H1 (cell line): ENCODE results near the gene PSMD3. TPM values are rescaled to one million over a fixed set of nuclear protein-coding genes. Genes with fewer than 3 reads are reported as not detected.

Source experiments
- CTCF ChIA-PET: fragments of 300-600 bp; sonication (Branson Sonifier 250); formaldehyde crosslinking; loops from one replicate; lab custom pipeline; 2021; ENCODE audit not compliant: partially characterized antibody; lab: Charles Lee
- POLR2A ChIA-PET: fragments of 300-600 bp; sonication (Branson Sonifier 250); formaldehyde crosslinking; loops from one replicate; lab custom pipeline; 2021; ENCODE audit warnings: inconsistent platforms; ENCODE audit not compliant: partially characterized antibody; lab: Charles Lee
- DNase-seq, 2 experiments: peaks; one replicate each; pipeline versions ENCODE4 v3.0.0 to v3.0.0-alpha.2; 2010 to 2022; ENCODE audit warnings: low spot score in 2 of 2, low read depth in 1 of 2, mixed read lengths in 1 of 2
- FAIRE-seq: peaks from 2 replicates; lab custom pipeline; 2011; peaks lifted over from hg19 to GRCh38; lab: Jason Lieb, UNC
- H2AFZ ChIP-seq: 2 replicates; pipeline ENCODE4 v1.8.1; 2012; ENCODE audit warnings: low read length, inconsistent platforms
- H2AK5ac ChIP-seq: 2 replicates; pipeline ENCODE4 v1.6.1; 2013; ENCODE audit warnings: low read depth, low read length
- H2BK120ac ChIP-seq: replicated peaks from 2 replicates; pipeline ENCODE3; 2013; ENCODE audit warnings: low read depth, low read length, inconsistent platforms
- H2BK12ac ChIP-seq: 2 replicates; pipeline ENCODE4 v1.6.1; 2013; ENCODE audit warnings: low read depth, low read length
- H2BK15ac ChIP-seq: 2 replicates; pipeline ENCODE4 v1.6.1; 2013; ENCODE audit warnings: low read length
- H2BK20ac ChIP-seq: 2 replicates; pipeline ENCODE4 v1.6.1; 2013; ENCODE audit warnings: low read length
- H2BK5ac ChIP-seq: 2 replicates; pipeline ENCODE4 v1.6.1; 2013; ENCODE audit warnings: low read depth, low read length
- H3K14ac ChIP-seq: 2 replicates; pipeline ENCODE4 v1.6.1; 2013; ENCODE audit warnings: inconsistent platforms; ENCODE audit not compliant: insufficient read length
- H3K18ac ChIP-seq: 2 replicates; pipeline ENCODE4 v1.6.1; 2013; ENCODE audit warnings: low read length; ENCODE audit errors: extremely low read depth
- H3K23ac ChIP-seq: 2 replicates; pipeline ENCODE4 v1.6.1; 2013; ENCODE audit warnings: inconsistent platforms; ENCODE audit not compliant: insufficient read length
- H3K23me2 ChIP-seq: 2 replicates; pipeline ENCODE4 v1.6.1; 2013; ENCODE audit warnings: low read depth, low read length
- H3K27ac ChIP-seq: 2 replicates; pipeline ENCODE4 v1.6.1; 2011; ENCODE audit warnings: low read depth, low read length, inconsistent platforms
- H3K27me3 ChIP-seq, 4 experiments: replicated peaks in 1 of 4; 1 replicate in 1 of 4; 2 replicates in 3 of 4; pipeline versions ENCODE4 v1.6.1 to v1.8.1; 2011 to 2013; ENCODE audit warnings: low read length in 3 of 4, mild to moderate bottlenecking in 3 of 4, inconsistent platforms in 2 of 4, mixed read lengths in 2 of 4, moderate library complexity in 1 of 4; ENCODE audit not compliant: control insufficient read depth in 3 of 4, insufficient read depth in 3 of 4; ENCODE audit errors: extremely low read depth in 1 of 4
- H3K36me3 ChIP-seq, 4 experiments: 2 replicates each; pipeline versions ENCODE4 v1.6.1 to v1.8.1; 2011 to 2013; ENCODE audit warnings: mild to moderate bottlenecking in 4 of 4, low read length in 3 of 4, moderate library complexity in 2 of 4, control low read depth in 1 of 4, inconsistent platforms in 1 of 4; ENCODE audit not compliant: insufficient read depth in 4 of 4, control insufficient read depth in 2 of 4
- H3K4ac ChIP-seq: replicated peaks from 2 replicates; pipeline ENCODE3; 2013; ENCODE audit warnings: low read length, low read depth, mixed read lengths, inconsistent platforms; ENCODE audit not compliant: insufficient read length
- H3K4me1 ChIP-seq, 4 experiments: replicated peaks in 1 of 4; 1 replicate in 1 of 4; 2 replicates in 3 of 4; pipeline versions ENCODE4 v1.6.1 to v1.8.1; 2011 to 2013; ENCODE audit warnings: low read length in 3 of 4, inconsistent platforms in 2 of 4, mixed read lengths in 1 of 4; ENCODE audit not compliant: insufficient read depth in 4 of 4, control insufficient read depth in 3 of 4
- H3K4me2 ChIP-seq, 2 experiments: 2 replicates each; pipeline versions ENCODE4 v1.6.1 to v1.8.1; 2011 to 2013; ENCODE audit warnings: low read depth in 2 of 2, low read length in 2 of 2, control low read depth in 1 of 2, inconsistent platforms in 1 of 2, mild to moderate bottlenecking in 1 of 2; ENCODE audit not compliant: insufficient read depth in 1 of 2
- H3K4me3 ChIP-seq, 4 experiments: fragments of 200-600, 300-600 bp in 1 of 4; sonication (generic), shearing (Covaris generic), sonication (Bioruptor Twin) in 1 of 4; 2 replicates each; pipeline versions ENCODE4 v1.5.1 to v1.8.1; 2011 to 2016; ENCODE audit warnings: low read length in 4 of 4, low read depth in 3 of 4, control low read depth in 2 of 4, inconsistent platforms in 2 of 4, mild to moderate bottlenecking in 2 of 4, mixed read lengths in 1 of 4, moderate library complexity in 1 of 4; ENCODE audit not compliant: insufficient read depth in 2 of 4; ENCODE audit errors: extremely low read depth in 1 of 4
- H3K56ac ChIP-seq: replicated peaks from 2 replicates; pipeline ENCODE3; 2013; ENCODE audit warnings: low read depth, mild to moderate bottlenecking, mixed read lengths, low read length, inconsistent platforms; ENCODE audit not compliant: insufficient read length
- H3K79me1 ChIP-seq: 2 replicates; pipeline ENCODE4 v1.6.1; 2013; ENCODE audit warnings: low read depth, low read length, control low read depth
- H3K79me2 ChIP-seq, 2 experiments: 2 replicates each; pipeline versions ENCODE4 v1.6.1 to v1.8.1; 2012 to 2013; ENCODE audit warnings: low read length in 2 of 2, mild to moderate bottlenecking in 2 of 2, inconsistent platforms in 1 of 2; ENCODE audit not compliant: insufficient read depth in 2 of 2, control insufficient read depth in 1 of 2
- H3K9ac ChIP-seq, 4 experiments: replicated peaks in 1 of 4; 1 replicate in 1 of 4; 2 replicates in 3 of 4; pipeline versions ENCODE4 v1.6.1 to v1.8.1; 2011 to 2013; ENCODE audit warnings: low read depth in 3 of 4, low read length in 3 of 4, control low read depth in 2 of 4, mild to moderate bottlenecking in 2 of 4, moderate library complexity in 2 of 4, inconsistent platforms in 1 of 4; ENCODE audit errors: extremely low read depth in 1 of 4
- H3K9me3 ChIP-seq, 2 experiments: 2 replicates each; pipeline versions ENCODE4 v1.6.1 to v1.8.1; 2012 to 2013; ENCODE audit warnings: mild to moderate bottlenecking in 2 of 2, moderate library complexity in 2 of 2, control low read depth in 1 of 2, inconsistent platforms in 1 of 2, low read depth in 1 of 2, low read length in 1 of 2, mixed read lengths in 1 of 2; ENCODE audit not compliant: insufficient read depth in 2 of 2
- H4K20me1 ChIP-seq, 2 experiments: replicated peaks in 1 of 2; 2 replicates each; pipeline versions ENCODE3 to v1.8.1; 2011 to 2013; ENCODE audit warnings: inconsistent platforms in 2 of 2, low read length in 2 of 2, mild to moderate bottlenecking in 1 of 2; ENCODE audit not compliant: insufficient read depth in 2 of 2, control insufficient read depth in 1 of 2
- H4K5ac ChIP-seq: 2 replicates; pipeline ENCODE4 v1.6.1; 2013; ENCODE audit warnings: low read length, low read depth, mixed read lengths, inconsistent platforms; ENCODE audit not compliant: insufficient read length
- H4K8ac ChIP-seq: 2 replicates; pipeline ENCODE4 v1.8.0; 2013; ENCODE audit warnings: mild to moderate bottlenecking, moderate library complexity, low read length, inconsistent platforms; ENCODE audit not compliant: insufficient read depth; ENCODE audit errors: extremely low read depth
- H4K91ac ChIP-seq: replicated peaks from 2 replicates; pipeline ENCODE3; 2013; ENCODE audit warnings: low read length, mixed read lengths, inconsistent platforms; ENCODE audit not compliant: insufficient read length
- KDM5A ChIP-seq: fragments of 200-600 bp; IDR thresholded peaks from 2 replicates; pipeline ENCODE4 v1.7.1; 2012; ENCODE audit warnings: mild to moderate bottlenecking, low read length, inconsistent platforms, mixed read lengths
- SP1 ChIP-seq: IDR thresholded peaks from 2 replicates; pipeline ENCODE4 v1.6.1; 2011; ENCODE audit warnings: low read depth, low read length
- WGBS, 2 experiments: shearing (Covaris generic) in 1 of 2; methylation state at CpG; one replicate each; pipeline versions ENCODE4 v1.1.6 to v1.1.7; 2013 to 2015; ENCODE audit warnings: low lambda C conversion rate in 2 of 2, mixed read lengths in 2 of 2, inconsistent platforms in 1 of 2, low coverage in 1 of 2, missing lambda C conversion rate in 1 of 2; ENCODE audit not compliant: insufficient replicate concordance in 2 of 2, insufficient coverage in 1 of 2, insufficient read length in 1 of 2; ENCODE audit errors: extremely low coverage in 1 of 2, missing lambda C conversion rate in 1 of 2; 5-methylcytosine and 5-hydroxymethylcytosine counted together
- polyA plus RNA-seq, 7 experiments: library from polyadenylated mRNA; depleted of rRNA in 3 of 7; stranded (reverse) in 5 of 7; unstranded in 2 of 7; fragments of >200 nt in 5 of 7; fragments of 200-250 nt in 2 of 7; gene quantifications; 1 replicate in 5 of 7; 2 replicates in 1 of 7; 4 replicates in 1 of 7; pipeline versions ENCODE4 v1.2.1 to v1.2.3, GENCODE V29; 2011 to 2013; ENCODE audit warnings: missing spikeins in 2 of 7, mixed read lengths in 2 of 7
- total RNA-seq: library from RNA; stranded (reverse); fragmentation: NEBNext Ultra II Directional; extraction: Animal tissue kit (Norgen Biotek cat#: 25700); gene quantifications from 2 replicates; pipeline ENCODE4 v1.2.1, GENCODE V29; 2021

The PSMD3 gene
- total and polyA plus RNA-seq, 2 of the 8 experiments (the other 6 are each of a cell fraction or from before 2014, with no cell fraction given): 151 to 198 TPM

DNA sequence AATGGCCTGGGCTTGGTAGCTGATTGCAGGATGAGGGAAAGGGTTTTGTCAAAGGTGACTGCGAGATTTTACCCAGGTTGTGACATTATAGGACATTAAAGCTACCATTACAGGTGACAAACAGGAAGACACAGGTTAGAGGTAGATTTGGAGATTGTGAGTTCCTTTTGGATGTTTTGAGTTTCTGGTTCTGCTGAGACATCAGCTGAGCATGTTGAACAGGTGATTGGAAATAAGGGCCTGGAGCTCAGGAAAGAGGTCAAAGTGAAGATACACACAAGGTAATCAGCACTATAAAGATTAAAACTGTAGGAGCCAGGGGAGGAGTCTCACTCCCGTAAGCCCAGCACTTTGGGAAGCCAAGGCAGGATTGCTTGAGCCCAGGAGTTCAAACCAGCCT, 11.8 kb upstream of the PSMD3 start:
- no peak overlapping the region for H4K5ac ChIP-seq
- H2AFZ ChIP-seq: no peak overlapping the region
- no peak overlapping the region for H4K91ac ChIP-seq
- H3K9me3 ChIP-seq: no peaks in the 10 kb centered on the region
- no peak overlapping the region for H3K4me3 ChIP-seq
- 81% methylated on average over 2 of the region's 2 CpGs; no CpG with 5 or more reads in 1 of the 2 experiments for WGBS, 2 experiments
- H3K14ac ChIP-seq: no peak overlapping the region
- peaks cover 0 to 3% (median 1%) of the 10 kb centered on the region in 4 experiments; a peak in 3 of 7 replicates for H3K27me3 ChIP-seq
- no peak overlapping the region for H2AK5ac ChIP-seq
- H3K27ac ChIP-seq: no peak overlapping the region
- FAIRE-seq (no peak), DNase-seq (no peak)
- no peaks in the 10 kb centered on the region for H3K4me1 ChIP-seq
- no peak overlapping the region for H3K9ac ChIP-seq
- no peaks in the 10 kb centered on the region for H3K79me1 ChIP-seq
- ChIA-PET POLR2A (interaction anchor here (1.2 kb wide), 1 partner anchor 12 kb away, joined by 6 read pairs; the partner anchor contains the start of gene PSMD3), CTCF (interaction anchor here (1.0 to 11.9 kb wide), 3 partner anchors 10 to 30 kb away, joined by 3 to 96 read pairs (median 6); partner anchors contain the start of gene GSDMA)
- H2BK20ac ChIP-seq: peak overlapping the region; percentile 34; the same call in 1 of the 2 replicates
- H3K79me2 ChIP-seq: no peaks in the 10 kb centered on the region
- no peak overlapping the region for H3K18ac ChIP-seq
- no peak overlapping the region for H2BK12ac ChIP-seq
- no peak overlapping the region for H3K4me2 ChIP-seq
- H3K56ac ChIP-seq: no peak overlapping the region
- no peaks in the 10 kb centered on the region for H4K20me1 ChIP-seq
- H3K36me3 ChIP-seq: no peaks in the 10 kb centered on the region
- H4K8ac ChIP-seq: no peak overlapping the region
- no peak overlapping the region for H3K4ac ChIP-seq
- no peak overlapping the region for H3K23ac ChIP-seq
- no peak overlapping the region for H2BK15ac ChIP-seq
- no peak overlapping the region for H2BK120ac ChIP-seq
- H3K23me2 ChIP-seq: no peaks in the 10 kb centered on the region
- TF ChIP-seq SP1 (no peak), KDM5A (no peak)
- no peak overlapping the region for H2BK5ac ChIP-seq
